Motor neuron (in vitro differentiated cells): Measurements from ENCODE around the gene SNRPD2. TPM values are rescaled to one million over a fixed set of nuclear protein-coding genes. Genes with fewer than 3 reads are reported as not detected.
A peak's percentile ranks its signal among the peaks of the same experiment; 100 is the strongest.

ENCODE experiments used
- ATAC-seq, 8 experiments: fragments of 200-7000 bp; cut with Tn5 transposase; replicated peaks in 6 of 8; 2 replicates each; pipeline ENCODE4 v1.8.0; 2021; ENCODE audit warnings: mild to moderate bottlenecking in 8 of 8, moderate library complexity in 8 of 8
- H3K27ac ChIP-seq, 2 donors: fragments of 250-450 bp; sonication (Bioruptor Pico); 2 replicates each; pipeline ENCODE4 v1.9.0; 2021; ENCODE audit warnings: antibody characterized with exemption in 2 of 2, mild to moderate bottlenecking in 2 of 2, moderate library complexity in 1 of 2
- H3K4me1 ChIP-seq, 2 donors: fragments of 250-450 bp; sonication (Bioruptor Pico); replicated peaks in 1 of 2; 2 replicates each; pipeline ENCODE4 v1.6.1; 2021; ENCODE audit warnings: antibody characterized with exemption in 2 of 2, mild to moderate bottlenecking in 2 of 2, moderate library complexity in 1 of 2
- H3K4me3 ChIP-seq, 5 donors: fragments of 250-450 bp; sonication (Bioruptor Pico); 2 replicates each; pipeline ENCODE4 v1.9.0; 2021; ENCODE audit warnings: antibody characterized with exemption in 5 of 5, mild to moderate bottlenecking in 5 of 5, moderate library complexity in 4 of 5
- WGBS, 10 experiments: fragments of 450-650 bp; shearing (Covaris generic); methylation state at CpG; one replicate each; pipeline ENCODE4 v1.0.0; 2022; 5-methylcytosine and 5-hydroxymethylcytosine counted together
- in situ Hi-C, 9 experiments: fragments of 400-800 bp; cut with MboI; loops; one replicate each; pipeline ENCODE4 v1.15.0; 2021; ENCODE audit warnings: low sequenced_read_pairs in 9 of 9, low pct_unique_long_range_greater_than_20kb in 2 of 9; ENCODE audit not compliant: unreplicated experiment in 9 of 9
- total RNA-seq, 8 experiments: library from RNA; unstranded; fragments of 300-600 nt; gene quantifications; 2 replicates each; pipeline versions ENCODE4 v1.2.3 to v1.2.4, GENCODE V29; 2022

Gene SNRPD2
- total RNA-seq, 8 experiments from 2014 or later = 501 to 723 (median 595) TPM

- in situ Hi-C loops = no loop called here
- H3K27ac ChIP-seq = no peak overlapping the region
- 100% methylated on average over 1 of the region's 1 CpG; no CpG with 5 or more reads in 9 of the 10 experiments for WGBS, 10 experiments
- H3K4me3 ChIP-seq = no peak overlapping the region
- H3K4me1 ChIP-seq = peaks cover 4% of the 10 kb centered on the region in 2 donors
- no peak for ATAC-seq
These were observed 28.0 kb downstream of the SNRPD2 start for GRCh38 chr19:45663800-45664199.

DNA sequence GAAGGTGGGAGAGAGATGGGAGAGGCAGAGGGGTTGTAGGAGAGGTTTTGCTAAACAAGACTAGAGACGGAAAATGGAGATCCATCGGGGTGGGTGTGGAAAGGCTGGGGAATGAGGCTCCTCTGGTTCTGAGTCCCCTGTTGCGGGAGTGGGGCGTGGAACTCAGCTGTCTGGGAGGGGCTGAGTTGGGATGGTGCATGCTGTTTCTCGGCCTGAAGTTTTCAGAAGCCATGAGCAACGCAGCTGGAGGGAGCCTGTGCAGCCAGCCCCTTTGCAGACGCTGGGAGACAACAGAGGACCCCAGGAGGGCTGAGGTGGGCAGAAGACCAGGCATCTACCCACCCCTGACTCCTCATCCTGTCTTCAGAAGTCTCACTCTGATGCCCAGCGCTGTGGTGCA lies 31.1 kb downstream of the SNRPD2 start:
- in situ Hi-C loops = no loop called here
- WGBS, 10 experiments = 0 to 100% (median 40%) methylated on average over 1 to 7 of the region's 8 CpGs; no CpG with 5 or more reads in 2 of the 10 experiments
- no peak overlapping the region for H3K27ac ChIP-seq
- H3K4me3 ChIP-seq = no peak overlapping the region
- H3K4me1 ChIP-seq = peaks cover 0 to 11% of the 10 kb centered on the region in 2 donors
- ATAC-seq = peak in 3 of 8 experiments; percentile 20 to 86 (median 43)

- Histone ChIP-seq H3K4me1 (peaks cover 0 to 11% of the 10 kb centered on the region in 2 donors), H3K4me3 (no peak overlapping the region), H3K27ac (no peak overlapping the region)
- 20 to 100% (median 77%) methylated on average over 1 to 2 of the region's 6 CpGs; no CpG with 5 or more reads in 2 of the 10 experiments for WGBS, 10 experiments
- in situ Hi-C loops = no loop called here
- no peak for ATAC-seq
These were observed 32.5 kb downstream of the SNRPD2 start for GRCh38 chr19:45659096-45659729.

DNA sequence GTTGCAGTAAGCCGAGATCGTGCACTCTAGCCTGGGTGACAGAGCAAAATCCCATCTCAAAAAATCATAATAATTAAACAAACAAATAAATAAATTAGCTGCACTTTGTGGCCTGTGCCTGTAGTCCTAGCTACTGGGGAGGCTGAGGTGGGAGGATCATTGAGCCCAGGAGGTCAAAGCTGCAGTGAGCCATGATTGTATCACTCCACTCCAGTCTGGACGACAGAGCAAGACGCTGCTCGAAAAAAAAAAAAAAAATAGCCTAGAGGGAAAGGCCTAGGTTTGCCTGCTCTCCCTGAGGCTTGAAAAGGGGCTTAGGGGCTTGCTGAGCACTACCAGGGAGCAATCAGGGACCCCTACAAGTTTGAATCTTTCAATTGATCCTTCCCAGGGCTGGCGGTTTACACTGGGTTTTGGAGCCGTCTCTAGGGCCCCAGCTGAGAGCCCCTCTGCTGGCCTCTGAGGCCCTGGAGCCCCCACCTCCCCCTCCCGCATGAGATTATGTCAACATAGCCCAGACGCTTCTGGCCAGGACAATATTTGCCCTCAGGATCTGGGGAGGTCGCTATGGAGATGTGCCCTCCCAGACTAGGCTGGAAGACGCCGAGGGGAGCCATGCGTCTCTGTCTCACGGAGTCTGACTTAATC lies 34.1 kb downstream of the SNRPD2 start:
- Histone ChIP-seq H3K27ac (peak overlapping the region in 1 of 2 donors; percentile 52), H3K4me1 (peaks cover 5 to 19% of the 10 kb centered on the region in 2 donors), H3K4me3 (no peak overlapping the region)
- WGBS, 10 experiments = 4 to 86% (median 47%) methylated on average over 1 to 4 of the region's 14 CpGs; no CpG with 5 or more reads in 2 of the 10 experiments
- peak in 6 of 8 experiments; percentile 60 to 90 (median 70) for ATAC-seq
- in situ Hi-C loops = no loop called here

DNA sequence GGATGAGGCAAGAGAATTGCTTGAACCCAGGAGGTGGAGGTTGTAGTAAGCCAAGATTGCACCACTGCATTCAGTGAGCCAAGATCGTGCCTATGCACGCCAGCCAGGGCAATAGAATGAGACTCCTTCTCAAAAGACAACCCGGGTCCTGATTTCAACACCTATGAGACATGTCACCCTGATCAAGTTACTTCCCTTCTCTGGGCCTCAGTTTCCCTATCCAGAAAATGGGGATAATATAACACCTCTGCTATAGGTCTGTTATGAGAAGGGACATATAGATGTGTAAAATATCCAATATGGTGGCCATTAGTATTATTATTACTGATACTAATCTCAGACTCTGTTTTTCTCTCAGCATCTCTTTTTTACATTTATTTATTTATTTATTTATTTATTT lies 36.7 kb downstream of the SNRPD2 start:
- 67 to 100% (median 93%) methylated on average over 1 to 3 of the region's 3 CpGs; no CpG with 5 or more reads in 5 of the 10 experiments for whole genome bisulfite sequencing, 10 experiments
- Histone ChIP-seq H3K4me1 (peaks cover 5 to 19% of the 10 kb centered on the region in 2 donors), H3K4me3 (no peak overlapping the region), H3K27ac (no peak overlapping the region)
- in situ Hi-C loops = no loop called here
- no peak for ATAC-seq

- peak in 6 of 8 experiments; percentile 24 to 96 (median 92) for ATAC-seq
- 0 to 5% (median 0%) methylated on average over 1 to 4 of the region's 5 CpGs; no CpG with 5 or more reads in 6 of the 10 experiments for WGBS, 10 experiments
- in situ Hi-C loops = no loop called here
- Histone ChIP-seq H3K4me3 (no peak overlapping the region), H3K4me1 (peaks cover 5 to 19% of the 10 kb centered on the region in 2 donors), H3K27ac (peak overlapping the region in 1 of 2 donors; percentile 25)
These were observed 38.1 kb downstream of the SNRPD2 start for GRCh38 chr19:45653634-45654033.

- Histone ChIP-seq H3K4me1 (peaks cover 5 to 15% of the 10 kb centered on the region in 2 donors), H3K27ac (no peak overlapping the region), H3K4me3 (no peak overlapping the region)
- in situ Hi-C loops = no loop called here
- no peak for ATAC-seq
- WGBS, 10 experiments = 59 to 95% (median 72%) methylated on average over 1 to 3 of the region's 3 CpGs; no CpG with 5 or more reads in 2 of the 10 experiments
These were observed 41.0 kb downstream of the SNRPD2 start for GRCh38 chr19:45650722-45651121.

GRCh38 chr19:45646345-45646698 lies 45.4 kb downstream of the SNRPD2 start:
- ATAC-seq = no peak
- peaks cover 22 to 23% of the 10 kb centered on the region in 2 donors for H3K4me1 ChIP-seq
- in situ Hi-C loops = no loop called here
- 20 to 49% (median 25%) methylated on average over 1 to 8 of the region's 9 CpGs; no CpG with 5 or more reads in 1 of the 10 experiments for WGBS, 10 experiments
- H3K27ac ChIP-seq = no peak overlapping the region
- H3K4me3 ChIP-seq = peak overlapping the region in 4 of 5 donors; percentile 33 to 72 (median 48)

GRCh38 chr19:45645631-45646344 lies 46.0 kb downstream of the SNRPD2 start:
- no peak overlapping the region for H3K27ac ChIP-seq
- H3K4me3 ChIP-seq = peak overlapping the region; percentile 33 to 72 (median 48)
- ATAC-seq = peak; percentile 26 to 89 (median 78)
- in situ Hi-C loops = no loop called here
- peaks cover 22 to 28% of the 10 kb centered on the region in 2 donors for H3K4me1 ChIP-seq
- 0 to 27% (median 5%) methylated on average over 2 to 10 of the region's 27 CpGs; no CpG with 5 or more reads in 5 of the 10 experiments for WGBS, 10 experiments

DNA sequence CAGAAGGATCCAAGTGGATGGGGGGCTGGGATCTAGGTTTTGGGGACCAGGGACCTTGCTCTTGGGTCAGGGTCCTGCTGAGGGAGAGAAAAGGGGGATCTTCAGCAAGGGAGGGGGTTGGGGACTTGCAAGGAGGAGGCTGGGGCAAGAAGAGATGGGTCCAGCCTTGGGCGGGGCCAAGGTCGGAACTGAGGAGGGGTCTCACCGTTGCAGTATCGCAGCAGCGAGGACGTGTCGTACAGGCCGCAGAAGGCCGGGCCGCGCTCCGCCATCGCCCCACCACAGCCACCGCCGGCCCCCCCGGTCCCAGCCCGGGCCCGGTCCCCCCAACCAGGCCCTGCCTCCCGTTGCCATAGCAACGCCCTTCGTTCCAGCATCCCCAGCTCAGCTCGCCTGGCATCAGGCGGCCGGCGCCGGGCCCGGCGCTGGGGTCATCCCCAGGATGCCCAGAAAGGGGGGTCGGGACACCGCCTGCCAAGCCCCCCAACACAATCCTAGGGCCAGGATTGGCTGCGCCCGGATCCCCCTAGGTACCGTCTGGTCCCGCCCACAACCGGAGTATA lies 46.6 kb downstream of the SNRPD2 start:
- ATAC-seq = peak in 6 of 8 experiments; percentile 0 to 70 (median 51)
- Histone ChIP-seq H3K4me3 (peak overlapping the region; percentile 33 to 72 (median 48)), H3K4me1 (peaks cover 22 to 28% of the 10 kb centered on the region in 2 donors), H3K27ac (peak overlapping the region; percentile 49 to 60)
- no CpG with 5 or more reads among the region's 35 CpGs for WGBS, 10 experiments
- in situ Hi-C loops = no loop called here

DNA sequence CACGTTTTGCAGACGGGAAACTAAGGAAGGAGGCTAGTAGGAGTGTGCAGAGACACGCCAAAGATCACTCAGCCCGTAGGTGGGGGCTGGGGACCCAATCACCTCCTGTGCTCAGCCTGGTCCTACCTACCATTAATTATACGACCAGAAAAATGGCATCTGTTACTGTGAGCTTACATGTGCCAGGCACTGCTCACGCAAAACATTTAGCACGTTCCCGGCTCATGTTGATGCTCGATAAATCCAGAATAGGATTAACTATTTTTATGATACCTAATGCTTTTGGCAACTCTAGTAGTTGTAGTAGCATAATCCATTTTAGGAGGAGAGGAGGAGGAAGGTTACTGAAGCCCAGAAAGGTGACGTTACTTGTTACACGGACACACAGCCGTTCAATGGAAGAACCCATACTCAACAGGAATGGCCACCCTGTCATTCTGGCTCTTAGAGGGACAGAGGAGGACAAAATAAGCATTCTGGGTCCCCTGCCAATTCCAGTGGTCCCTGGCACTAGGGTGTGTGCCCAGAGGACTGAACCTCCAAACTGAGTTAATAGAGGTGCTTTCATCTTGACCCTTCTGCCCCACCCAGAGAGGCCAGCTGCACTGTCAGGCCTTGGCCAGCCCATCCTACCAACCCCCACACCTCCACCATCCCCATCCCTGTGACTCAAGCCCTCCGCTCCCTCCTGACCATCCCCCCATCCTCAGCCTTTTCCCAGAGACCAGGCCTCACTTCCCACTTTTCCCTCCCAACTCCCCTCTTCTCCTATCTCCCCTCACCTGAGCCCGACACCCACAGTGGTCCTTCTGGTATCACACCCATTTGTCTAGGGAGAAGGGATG lies 47.6 kb downstream of the SNRPD2 start:
- no peak for ATAC-seq
- Histone ChIP-seq H3K27ac (peak overlapping the region in 1 of 2 donors; percentile 49), H3K4me1 (peaks cover 22 to 28% of the 10 kb centered on the region in 2 donors), H3K4me3 (peak overlapping the region; percentile 33 to 72 (median 48))
- 20 to 100% (median 53%) methylated on average over 1 to 9 of the region's 14 CpGs; no CpG with 5 or more reads in 3 of the 10 experiments for WGBS, 10 experiments
- in situ Hi-C loops = no loop called here
